ENCODE results near the gene PSD4.
"Not testable (repeated sequence)": the region's sequence is repeated elsewhere in the genome, so short reads cannot be mapped to it uniquely, and the experiment has no call there.

PSD4 gene

DNA sequence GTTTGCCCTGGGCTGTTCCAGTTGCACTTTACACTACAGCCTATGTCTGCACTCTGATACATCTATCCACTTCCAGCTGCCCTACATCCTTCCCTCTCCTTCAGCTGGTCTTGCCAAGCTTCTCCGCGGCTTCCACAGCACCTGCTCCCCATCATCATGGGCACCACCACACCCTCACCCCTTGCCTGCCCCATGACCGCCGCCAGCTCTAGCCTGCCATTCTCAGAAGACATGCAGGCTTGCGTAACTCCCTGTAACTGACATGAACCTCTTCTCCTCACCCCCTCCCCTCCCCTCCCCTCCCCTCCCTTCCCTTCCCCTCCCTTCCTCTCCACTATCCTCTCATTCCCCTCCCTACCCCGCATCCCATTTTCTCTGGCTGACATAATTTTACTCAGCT, 59.0 kb downstream of the PSD4 start:
- TF ChIP-seq, protein P1, sequence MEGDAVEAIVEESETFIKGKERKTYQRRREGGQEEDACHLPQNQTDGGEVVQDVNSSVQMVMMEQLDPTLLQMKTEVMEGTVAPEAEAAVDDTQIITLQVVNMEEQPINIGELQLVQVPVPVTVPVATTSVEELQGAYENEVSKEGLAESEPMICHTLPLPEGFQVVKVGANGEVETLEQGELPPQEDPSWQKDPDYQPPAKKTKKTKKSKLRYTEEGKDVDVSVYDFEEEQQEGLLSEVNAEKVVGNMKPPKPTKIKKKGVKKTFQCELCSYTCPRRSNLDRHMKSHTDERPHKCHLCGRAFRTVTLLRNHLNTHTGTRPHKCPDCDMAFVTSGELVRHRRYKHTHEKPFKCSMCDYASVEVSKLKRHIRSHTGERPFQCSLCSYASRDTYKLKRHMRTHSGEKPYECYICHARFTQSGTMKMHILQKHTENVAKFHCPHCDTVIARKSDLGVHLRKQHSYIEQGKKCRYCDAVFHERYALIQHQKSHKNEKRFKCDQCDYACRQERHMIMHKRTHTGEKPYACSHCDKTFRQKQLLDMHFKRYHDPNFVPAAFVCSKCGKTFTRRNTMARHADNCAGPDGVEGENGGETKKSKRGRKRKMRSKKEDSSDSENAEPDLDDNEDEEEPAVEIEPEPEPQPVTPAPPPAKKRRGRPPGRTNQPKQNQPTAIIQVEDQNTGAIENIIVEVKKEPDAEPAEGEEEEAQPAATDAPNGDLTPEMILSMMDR (IDR thresholded peaks at IDR 0.05; ENCODE audit: poor library complexity, severe bottlenecking): no peak
- H3K27ac ChIP-seq (ENCODE audit: poor library complexity, severe bottlenecking): no peak overlapping the region
- no peaks in the 10 kb centered on the region for H3K36me3 ChIP-seq (ENCODE audit: low read depth)
- no peaks in the 10 kb centered on the region for H3K27me3 ChIP-seq (ENCODE audit: insufficient read depth, poor library complexity, severe bottlenecking)
- ATAC-seq (ENCODE audit: low read depth): no peak
- H3K9me3 ChIP-seq (ENCODE audit: severe bottlenecking): no peaks in the 10 kb centered on the region
- DNase-seq (ENCODE audit: low spot score): no peak
- H3K4me3 ChIP-seq (ENCODE audit: severe bottlenecking): no peak overlapping the region
- H3K4me1 ChIP-seq (ENCODE audit: insufficient read depth, poor library complexity, severe bottlenecking): no peaks in the 10 kb centered on the region

DNA sequence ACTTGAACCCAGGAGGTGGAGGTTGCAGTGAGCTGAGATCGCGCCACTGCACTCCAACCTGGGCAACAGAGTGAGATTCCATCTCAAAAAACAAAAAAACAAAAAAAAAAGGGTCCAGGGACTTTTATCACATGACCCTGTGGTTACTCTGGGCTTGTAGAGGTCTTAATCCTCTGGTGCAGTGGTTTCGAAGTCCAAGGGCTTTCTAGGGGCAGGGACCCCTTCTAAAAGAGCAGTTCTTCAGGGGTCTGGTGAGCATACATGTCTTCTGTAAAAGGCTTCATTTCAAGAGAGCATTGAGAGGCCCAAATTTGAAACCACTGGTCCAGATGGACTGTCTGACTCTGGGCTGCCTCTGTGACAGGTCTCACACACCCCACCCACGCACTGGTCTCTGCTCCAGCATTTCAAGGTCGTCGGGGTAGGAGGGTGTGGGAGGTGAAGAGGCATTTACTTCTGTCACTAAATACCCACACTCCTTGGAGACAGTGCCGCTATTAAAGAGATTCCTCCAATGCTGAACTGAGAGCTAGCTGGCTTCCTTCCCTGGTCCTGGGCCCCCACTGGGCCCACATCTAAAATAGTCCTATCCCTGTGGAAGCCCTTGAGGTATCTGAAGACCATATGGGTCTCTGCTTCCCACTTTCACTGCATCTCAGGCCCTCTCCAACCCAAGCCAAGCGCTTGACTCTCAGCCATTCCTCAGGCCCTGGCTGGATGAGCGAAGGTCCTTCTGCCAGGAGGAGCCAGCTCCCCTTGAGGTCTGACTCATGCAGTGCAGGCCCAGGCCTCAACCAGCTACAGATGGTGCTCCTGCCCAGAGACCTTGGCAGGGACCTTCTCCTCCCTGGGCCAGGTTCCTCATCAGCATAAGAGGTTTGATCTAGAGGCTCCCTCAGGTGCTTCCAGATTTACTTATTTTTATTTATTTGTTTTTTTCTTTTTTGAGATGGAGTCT, 60.1 kb downstream of the PSD4 start:
- Histone ChIP-seq H3K4me3 (ENCODE audit: severe bottlenecking) (no peak overlapping the region), H3K4me1 (ENCODE audit: insufficient read depth, poor library complexity, severe bottlenecking) (no peaks in the 10 kb centered on the region), H3K27me3 (ENCODE audit: insufficient read depth, poor library complexity, severe bottlenecking) (no peaks in the 10 kb centered on the region), H3K36me3 (ENCODE audit: low read depth) (no peaks in the 10 kb centered on the region), H3K9me3 (ENCODE audit: severe bottlenecking) (no peaks in the 10 kb centered on the region), H3K27ac (ENCODE audit: poor library complexity, severe bottlenecking) (no peak overlapping the region)
- TF ChIP-seq, protein P1 (IDR thresholded peaks at IDR 0.05; ENCODE audit: poor library complexity, severe bottlenecking): no peak
- ATAC-seq (ENCODE audit: low read depth) (peak; percentile 49; the same call in 1 of the 3 replicates), DNase-seq (ENCODE audit: low spot score) (no peak)

DNA sequence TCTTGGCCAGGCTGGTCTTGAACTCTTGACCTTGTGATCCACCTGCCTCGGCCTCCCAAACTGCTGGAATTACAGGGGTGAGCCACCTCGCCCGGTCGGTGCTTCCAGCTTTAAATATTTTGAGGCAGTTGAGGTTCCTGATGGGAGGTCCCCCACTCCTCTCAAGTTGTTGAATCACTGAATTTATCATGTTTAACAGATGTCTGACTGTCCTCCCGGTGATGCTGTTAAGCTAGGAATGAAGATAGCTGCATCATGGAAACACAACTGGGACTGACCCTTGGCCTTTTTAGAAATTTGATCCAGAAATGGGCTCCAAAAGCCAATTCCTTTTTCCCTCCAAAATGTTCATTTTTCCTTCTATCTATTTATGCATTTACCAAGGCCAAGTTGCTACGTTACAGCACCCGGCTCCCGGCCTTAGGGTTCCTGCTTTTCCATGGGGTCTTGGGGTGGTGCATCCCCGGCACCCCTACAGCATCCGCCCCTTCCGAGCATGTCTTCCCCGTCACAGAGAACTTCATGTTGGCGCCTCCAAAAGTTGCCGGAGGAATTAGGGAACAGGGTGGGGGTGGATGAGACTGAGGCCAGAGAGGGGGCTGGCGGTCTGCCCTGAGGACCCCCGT, 61.1 kb downstream of the PSD4 start:
- no peaks in the 10 kb centered on the region for H3K27me3 ChIP-seq (ENCODE audit: insufficient read depth, poor library complexity, severe bottlenecking)
- no peak for DNase-seq (ENCODE audit: low spot score)
- TF ChIP-seq, protein P1 (IDR thresholded peaks at IDR 0.05; ENCODE audit: poor library complexity, severe bottlenecking): no peak
- no peaks in the 10 kb centered on the region for H3K36me3 ChIP-seq (ENCODE audit: low read depth)
- ATAC-seq (ENCODE audit: low read depth): no peak
- no peak overlapping the region for H3K4me3 ChIP-seq (ENCODE audit: severe bottlenecking)
- no peak overlapping the region for H3K27ac ChIP-seq (ENCODE audit: poor library complexity, severe bottlenecking)
- H3K4me1 ChIP-seq (ENCODE audit: insufficient read depth, poor library complexity, severe bottlenecking): peaks cover 8% of the 10 kb centered on the region
- H3K9me3 ChIP-seq (ENCODE audit: severe bottlenecking): no peaks in the 10 kb centered on the region

DNA sequence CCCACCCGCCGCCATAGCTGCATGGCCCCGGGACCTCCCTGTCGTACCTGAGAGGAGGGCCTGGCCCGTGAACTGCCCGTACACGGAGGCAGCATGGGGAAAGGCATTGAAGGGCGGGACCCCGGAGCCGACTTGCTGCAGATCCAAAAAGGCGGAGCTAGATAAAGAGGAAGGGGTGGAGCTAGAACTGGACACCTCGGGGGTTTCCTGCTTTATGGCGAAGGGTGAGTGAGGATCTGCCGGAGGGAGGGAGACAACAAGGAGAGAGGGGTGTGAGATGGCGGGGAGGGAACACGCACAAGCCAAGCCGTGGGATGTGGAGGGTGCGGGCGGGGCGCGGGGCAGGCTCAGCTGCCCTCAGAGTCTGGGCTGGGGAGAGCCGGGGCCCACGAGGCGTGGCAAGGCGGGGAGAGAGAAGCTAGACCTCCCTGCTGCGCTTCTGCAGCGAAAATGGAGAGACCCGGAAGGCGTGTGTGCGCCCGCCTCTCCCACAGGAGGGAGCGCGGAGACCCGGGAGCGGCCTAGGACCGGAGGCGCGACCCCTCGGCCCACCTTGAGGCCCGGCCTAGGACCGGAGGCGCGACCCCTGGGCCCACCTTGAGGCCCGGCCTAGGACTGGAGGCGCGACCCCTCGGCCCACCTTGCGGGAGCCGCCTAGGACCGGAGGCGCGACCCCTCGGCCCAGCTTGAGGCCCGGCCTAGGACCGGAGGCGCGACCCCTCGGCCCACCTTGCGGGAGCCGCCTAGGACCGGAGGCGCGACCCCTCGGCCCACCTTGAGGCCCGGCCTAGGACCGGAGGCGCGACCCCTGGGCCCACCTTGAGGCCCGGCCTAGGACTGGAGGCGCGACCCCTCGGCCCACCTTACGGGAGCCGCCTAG, 61.8 kb downstream of the PSD4 start:
- not testable (repeated sequence) for DNase-seq (ENCODE audit: low spot score); H3K4me3 ChIP-seq (ENCODE audit: severe bottlenecking); H3K27ac ChIP-seq (ENCODE audit: poor library complexity, severe bottlenecking); H3K36me3 ChIP-seq (ENCODE audit: low read depth); H3K9me3 ChIP-seq (ENCODE audit: severe bottlenecking); ATAC-seq (ENCODE audit: low read depth); H3K27me3 ChIP-seq (ENCODE audit: insufficient read depth, poor library complexity, severe bottlenecking)
- H3K4me1 ChIP-seq (ENCODE audit: insufficient read depth, poor library complexity, severe bottlenecking): peaks cover 16% of the 10 kb centered on the region

Data from RWPE2 (cell line).